Measurements from ENCODE around the gene PRKCE.

DNA sequence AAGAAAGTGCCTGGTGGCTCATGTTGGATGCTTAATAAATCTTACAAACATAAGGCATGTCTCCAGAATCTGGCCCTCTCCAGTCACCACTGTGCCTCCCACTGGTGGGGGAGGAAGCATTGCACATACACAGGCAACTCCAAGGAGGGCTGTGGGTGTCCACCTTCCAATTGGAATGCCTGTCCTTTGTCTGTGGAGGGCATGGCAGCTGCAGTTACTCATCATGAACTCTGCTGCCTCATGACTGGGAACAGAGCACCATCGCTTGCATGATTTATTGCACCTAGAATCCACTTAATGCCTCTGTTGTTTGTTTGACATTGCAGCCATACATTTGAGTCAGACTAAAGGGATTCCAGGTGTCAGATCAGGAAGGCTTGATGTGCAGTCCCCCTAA lies 278.9 kb downstream of the PRKCE start:
- TF ChIP-seq CTCF (IDR thresholded peaks at IDR 0.05) (no peak), POLR2A (IDR thresholded peaks at IDR 0.05) (no peak)
